Mesenteric fat pad (tissue), 1 donor: Measurements from ENCODE around the gene OLFML1. TPM values are rescaled to one million over a fixed set of nuclear protein-coding genes. Genes with fewer than 3 reads are reported as not detected.

Experiments used
- DNase-seq: peaks from one replicate; pipeline ENCODE4 v3.0.0-alpha.2; 2020; ENCODE audit warnings: low spot score
- total RNA-seq: library from RNA; stranded (reverse); fragmentation: NEBNext Ultra II Directional; extraction: Animal tissue kit (Norgen Biotek cat#: 25700); gene quantifications from one replicate; pipeline ENCODE4 v1.2.1, GENCODE V29; 2021
- donor health status: DM: yes; HTN: yes; CAD: no.

OLFML1 gene
- total RNA-seq, 1 donor from 2014 or later = 6.7 TPM

DNA sequence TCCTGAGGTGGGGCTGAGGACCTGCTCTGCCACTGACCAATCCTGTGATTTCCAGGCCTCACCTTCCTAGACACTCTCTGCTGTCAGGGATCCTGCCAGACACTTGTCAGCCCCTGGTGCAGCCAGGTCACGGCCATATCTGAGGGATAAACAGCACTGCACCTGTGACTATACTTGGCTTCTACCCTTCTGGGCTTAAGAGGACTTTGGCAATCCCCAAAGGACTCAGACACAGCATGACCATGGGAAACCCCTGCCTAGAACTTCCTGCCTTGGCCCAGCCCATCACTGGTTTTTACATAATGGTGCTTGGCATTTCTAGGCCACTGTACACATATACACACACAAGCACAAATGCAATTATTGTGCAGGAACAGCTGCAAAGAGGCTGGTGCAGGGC lies 11.6 kb upstream of the OLFML1 start:
- DNase-seq = no peak

- DNase-seq = no peak
Observed at GRCh38 chr11:7480113-7480512, 5.2 kb upstream of the OLFML1 start.

- DNase-seq = no peak
Observed at GRCh38 chr11:7484131-7484530, 1.2 kb upstream of the OLFML1 start.

GRCh38 chr11:7484645-7485044 lies 661 bp upstream of the OLFML1 start:
- no peak for DNase-seq

DNA sequence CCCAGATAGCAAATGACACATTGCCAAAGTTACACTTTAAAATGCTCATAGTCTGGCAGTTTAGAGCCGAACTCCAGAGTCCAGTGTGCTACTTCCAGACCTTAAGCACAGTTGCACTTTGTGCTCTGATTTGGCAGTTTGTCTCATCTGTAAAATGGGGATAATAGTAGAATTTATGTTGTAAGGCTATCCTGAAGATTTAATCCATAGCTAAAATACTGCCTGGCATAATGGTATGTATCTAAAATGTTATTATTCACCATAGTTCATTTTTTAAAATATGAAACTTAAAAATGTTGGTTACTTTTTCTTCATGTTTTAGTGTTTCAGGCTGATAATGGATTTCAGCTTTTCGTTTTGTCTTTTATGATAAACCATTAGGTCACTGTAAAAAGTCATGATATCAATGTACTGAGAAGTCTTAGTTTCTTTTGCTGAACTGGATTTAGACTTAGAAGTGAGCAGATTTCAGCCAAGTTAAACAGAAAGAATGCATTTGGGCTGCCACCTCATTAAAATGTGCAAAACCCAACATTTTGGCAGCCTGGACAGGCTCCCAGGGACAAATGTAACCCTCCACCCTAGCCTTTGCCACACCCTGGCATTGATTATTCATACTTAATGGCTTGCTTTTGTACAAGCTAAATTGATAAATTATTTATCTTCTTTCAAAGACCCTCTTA lies 933 bp downstream of the OLFML1 start:
- DNase-seq = no peak

- no peak for DNase-seq
Observed at GRCh38 chr11:7486781-7487140, 1.5 kb downstream of the OLFML1 start.

- DNase-seq = no peak
Observed at GRCh38 chr11:7487360-7487759, 2.1 kb downstream of the OLFML1 start.

- no peak for DNase-seq
Observed at GRCh38 chr11:7488681-7489080, 3.4 kb downstream of the OLFML1 start.

GRCh38 chr11:7489376-7489775 lies 4.1 kb downstream of the OLFML1 start:
- no peak for DNase-seq

DNA sequence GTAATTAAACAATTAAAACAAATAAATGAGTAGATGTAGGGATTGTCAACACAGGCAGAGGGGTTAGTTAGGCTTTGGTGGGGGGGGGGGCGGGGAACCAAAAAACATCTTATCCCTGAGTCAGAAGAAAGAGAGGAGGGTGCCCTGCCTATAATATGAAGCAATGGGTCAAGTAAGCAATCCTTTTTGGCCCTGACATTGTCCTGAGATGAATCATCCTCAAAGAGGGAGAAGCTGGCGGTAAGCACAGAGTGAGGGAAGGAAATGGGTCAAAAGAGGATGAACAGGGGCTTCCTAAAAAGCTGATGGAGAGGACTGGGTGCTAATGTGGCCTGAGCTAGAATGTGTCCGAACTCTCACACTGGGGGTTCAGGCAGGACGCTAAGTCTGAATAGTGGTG lies 4.7 kb downstream of the OLFML1 start:
- DNase-seq = no peak

DNA sequence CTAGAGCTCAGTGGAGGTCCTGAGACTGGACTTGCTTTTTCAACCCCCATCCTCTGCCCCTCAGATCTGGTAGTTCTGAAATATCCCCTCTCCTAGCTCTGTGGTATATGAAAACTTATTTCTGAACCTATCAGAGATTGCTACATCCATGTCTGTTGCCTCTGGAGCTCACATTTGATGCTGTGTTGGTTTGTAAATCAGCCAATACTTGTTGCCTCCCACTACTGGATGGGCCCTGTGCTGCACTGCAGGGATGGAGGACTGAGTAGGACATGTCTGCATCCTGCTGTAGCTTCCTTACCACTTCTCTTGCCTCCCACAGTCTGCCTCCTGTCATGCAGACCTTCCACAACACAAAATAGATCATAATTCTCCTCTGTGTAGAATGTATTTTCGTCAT lies 5.2 kb downstream of the OLFML1 start:
- no peak for DNase-seq

DNA sequence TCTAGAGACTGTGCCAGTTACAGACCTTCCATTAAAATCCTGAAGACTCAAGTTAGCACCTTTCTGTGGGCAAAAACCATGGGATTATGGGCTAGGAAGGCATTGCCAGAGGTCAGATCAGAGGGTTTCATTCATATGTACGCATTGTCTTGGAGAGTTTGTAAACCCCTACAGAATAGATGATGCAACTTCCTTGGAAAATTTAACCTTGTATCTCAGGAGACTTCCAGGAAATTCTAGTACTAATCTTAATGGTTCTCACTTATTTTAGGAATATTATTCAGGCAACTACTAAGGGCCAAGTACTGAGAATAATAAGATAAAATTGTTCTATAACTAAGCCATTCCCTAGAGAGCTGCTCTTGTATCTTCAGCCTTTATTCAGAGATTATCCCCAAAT lies 6.9 kb downstream of the OLFML1 start:
- DNase-seq = no peak

DNA sequence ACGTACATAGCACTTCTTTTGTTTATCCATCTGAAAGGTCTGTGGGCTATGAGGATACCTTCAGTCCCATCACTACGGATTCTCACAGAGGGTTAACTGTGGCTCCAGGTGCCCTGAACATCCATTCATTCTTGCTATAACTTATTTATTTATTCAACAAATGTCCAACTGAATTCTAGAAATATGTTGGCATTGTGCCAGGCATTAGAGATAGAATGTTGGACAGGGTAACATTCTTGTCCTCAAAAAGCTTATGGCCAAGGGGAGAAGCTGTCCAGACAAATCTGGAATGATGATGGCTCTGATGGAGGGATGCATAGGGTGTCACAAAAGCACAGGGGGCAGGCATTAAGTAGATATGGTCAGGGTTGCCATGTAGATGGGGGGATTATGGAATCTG lies 8.4 kb downstream of the OLFML1 start:
- no peak for DNase-seq

- no peak for DNase-seq
Observed at GRCh38 chr11:7494086-7494745, 8.9 kb downstream of the OLFML1 start.

DNA sequence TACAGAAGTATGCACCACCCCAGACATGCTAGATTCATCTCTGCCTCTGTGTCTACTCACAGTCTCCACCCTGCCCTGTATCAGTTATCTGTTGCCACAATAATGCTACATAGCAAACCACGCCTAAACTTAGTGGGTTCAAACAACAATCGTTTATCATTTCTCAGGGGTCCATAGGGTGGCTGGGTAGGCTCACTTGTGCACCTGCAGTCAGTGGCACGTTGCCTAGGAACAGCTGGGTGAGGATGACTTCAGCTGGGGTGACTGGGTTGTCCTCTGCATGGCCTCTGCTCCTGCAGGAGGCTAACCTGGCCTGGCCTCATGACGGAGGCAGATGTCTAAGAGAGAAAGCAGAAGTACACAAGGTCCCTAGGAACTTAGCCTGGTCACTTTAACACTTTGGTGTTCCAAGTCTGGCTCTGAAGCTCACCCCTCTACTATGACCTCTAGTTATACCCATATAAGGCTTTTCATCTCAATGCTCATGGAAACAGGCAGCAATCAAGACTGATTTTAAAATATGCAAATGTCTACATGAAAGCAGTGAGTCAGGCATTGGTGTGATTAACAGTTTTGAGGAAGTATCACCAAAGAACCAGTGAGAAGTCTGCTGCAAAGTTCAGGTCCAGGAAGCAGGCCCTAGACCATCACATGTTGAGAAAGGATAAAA lies 10.7 kb downstream of the OLFML1 start:
- no peak for DNase-seq

- no peak for DNase-seq
Observed at GRCh38 chr11:7498193-7498592, 12.9 kb downstream of the OLFML1 start.

GRCh38 chr11:7499081-7499480 lies 13.8 kb downstream of the OLFML1 start:
- no peak for DNase-seq

DNA sequence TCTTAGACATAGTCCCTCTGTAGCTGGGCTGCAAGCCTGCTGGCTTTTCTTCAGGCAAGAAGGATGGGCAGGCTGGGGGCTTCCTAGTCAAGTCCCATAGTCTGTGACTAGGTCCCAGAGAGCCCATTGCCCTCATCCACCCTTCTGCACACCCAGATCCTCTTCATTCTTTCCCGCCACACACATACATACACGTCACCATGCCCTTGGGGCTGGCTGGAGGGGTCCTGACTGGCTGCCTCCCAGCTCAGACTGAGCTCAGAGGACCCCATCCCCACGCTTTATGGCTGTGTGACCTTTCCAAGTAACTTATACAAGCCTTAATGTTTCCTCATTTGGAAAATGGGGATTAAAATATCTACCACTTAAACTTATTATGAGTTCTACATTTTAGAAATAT lies 14.9 kb downstream of the OLFML1 start:
- DNase-seq = no peak

GRCh38 chr11:7501251-7501650 lies 15.9 kb downstream of the OLFML1 start:
- no peak for DNase-seq

- no peak for DNase-seq
Observed at GRCh38 chr11:7501894-7502293, 16.6 kb downstream of the OLFML1 start.

DNA sequence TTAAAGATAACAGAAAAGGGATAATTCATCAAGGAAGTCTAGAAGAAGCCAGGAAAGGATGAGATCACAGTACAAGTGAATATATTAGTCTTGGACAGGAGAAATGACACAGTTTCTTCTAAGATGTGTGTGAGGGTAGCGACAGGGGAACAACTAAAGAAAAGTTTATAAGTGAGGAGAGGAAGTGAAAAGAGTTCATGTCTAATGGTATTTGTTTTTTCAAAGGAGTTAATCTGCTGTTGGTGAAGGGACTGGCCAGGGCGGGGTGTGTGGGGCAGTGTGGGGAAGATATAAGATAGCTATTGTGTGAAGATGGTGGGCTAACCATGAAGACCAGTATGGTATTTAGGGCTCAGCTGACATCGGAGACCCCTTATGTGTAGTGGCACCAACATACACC lies 20.9 kb downstream of the OLFML1 start:
- no peak for DNase-seq

DNA sequence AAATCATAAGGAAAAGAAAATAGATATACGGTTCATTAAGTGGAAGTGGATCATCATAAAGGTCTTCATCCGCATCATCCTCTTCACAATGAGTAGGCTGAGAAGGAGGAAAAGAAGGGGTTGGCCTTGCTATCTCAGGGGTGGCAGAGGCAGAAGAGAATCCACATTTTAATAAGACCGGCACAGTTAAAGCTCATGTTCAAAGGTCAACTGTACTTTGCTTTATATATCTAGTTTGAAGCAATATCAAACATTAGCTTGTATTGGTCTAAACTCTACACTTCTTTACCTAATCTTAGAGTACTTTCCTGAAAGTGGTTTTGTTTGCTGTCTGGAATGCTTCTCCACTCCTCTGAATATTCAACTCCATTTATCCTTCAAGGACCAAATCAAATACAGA lies 22.8 kb downstream of the OLFML1 start:
- no peak for DNase-seq

DNA sequence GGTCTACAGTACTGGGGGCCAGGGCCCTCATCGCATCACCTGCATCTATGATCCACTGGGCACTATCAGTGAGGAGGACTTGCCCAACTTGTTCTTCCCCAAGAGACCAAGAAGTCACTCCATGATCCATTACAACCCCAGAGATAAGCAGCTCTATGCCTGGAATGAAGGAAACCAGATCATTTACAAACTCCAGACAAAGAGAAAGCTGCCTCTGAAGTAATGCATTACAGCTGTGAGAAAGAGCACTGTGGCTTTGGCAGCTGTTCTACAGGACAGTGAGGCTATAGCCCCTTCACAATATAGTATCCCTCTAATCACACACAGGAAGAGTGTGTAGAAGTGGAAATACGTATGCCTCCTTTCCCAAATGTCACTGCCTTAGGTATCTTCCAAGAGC lies 24.7 kb downstream of the OLFML1 start:
- no peak for DNase-seq
